Large intestine (tissue), 3 donors: ENCODE data around the gene AQP7. TPM values are rescaled to one million over a fixed set of nuclear protein-coding genes. Genes with fewer than 3 reads are reported as not detected.
A peak's percentile ranks its signal among the peaks of the same experiment; 100 is the strongest.
"Not testable (repeated sequence)": the region's sequence is repeated elsewhere in the genome, so short reads cannot be mapped to it uniquely, and the experiment has no call there.

Experiments used
- DNase-seq, 2 donors: peaks; one replicate each; pipeline versions ENCODE4 v3.0.0 to v3.0.0-alpha.2; 2013
- H3K27ac ChIP-seq: one replicate; pipeline ENCODE4 v1.5.1; 2013; ENCODE audit warnings: low read length
- H3K27me3 ChIP-seq: 2 replicates; pipeline ENCODE4 v1.6.1; 2013; ENCODE audit warnings: low read length; ENCODE audit not compliant: control insufficient read depth, insufficient read depth
- H3K36me3 ChIP-seq: 2 replicates; pipeline ENCODE4 v1.6.1; 2013; ENCODE audit warnings: low read length; ENCODE audit not compliant: control insufficient read depth, insufficient read depth
- H3K4me1 ChIP-seq: one replicate; pipeline ENCODE4 v1.6.1; 2013; ENCODE audit warnings: low read length; ENCODE audit not compliant: control insufficient read depth, insufficient read depth
- H3K4me3 ChIP-seq: one replicate; pipeline ENCODE4 v1.5.1; 2013; ENCODE audit warnings: low read length
- H3K9me3 ChIP-seq: one replicate; pipeline ENCODE4 v1.6.1; 2013; ENCODE audit warnings: mild to moderate bottlenecking, low read depth, low read length, moderate library complexity; ENCODE audit not compliant: control insufficient read depth
- WGBS: methylation state at CpG from one replicate; pipeline ENCODE4 v1.1.5; 2013; ENCODE audit warnings: low lambda C conversion rate; ENCODE audit not compliant: insufficient coverage; 5-methylcytosine and 5-hydroxymethylcytosine counted together
- polyA plus RNA-seq: library from polyadenylated mRNA; unstranded; fragments of 120-200 nt; gene quantifications from one replicate; pipeline ENCODE4 v1.2.1, GENCODE V29; 2013

The AQP7 gene
- polyA plus RNA-seq, 1 donor: 40.9 TPM

GRCh38 chr9:33434317-33435105 lies 32.1 kb upstream of the AQP7 start:
- Histone ChIP-seq H3K9me3 (no peaks in the 10 kb centered on the region), H3K36me3 (no peaks in the 10 kb centered on the region), H3K27ac (peak overlapping the region; percentile 53), H3K4me1 (peaks cover 38% of the 10 kb centered on the region), H3K4me3 (no peak overlapping the region), H3K27me3 (no peaks in the 10 kb centered on the region)
- 100% methylated on average over 1 of the region's 16 CpGs for WGBS
- DNase-seq: peak; percentile 86 to 88

GRCh38 chr9:33433871-33434270 lies 31.5 kb upstream of the AQP7 start:
- no peak for DNase-seq
- peaks cover 36% of the 10 kb centered on the region for H3K4me1 ChIP-seq
- no peak overlapping the region for H3K4me3 ChIP-seq
- H3K27me3 ChIP-seq: no peaks in the 10 kb centered on the region
- no peaks in the 10 kb centered on the region for H3K36me3 ChIP-seq
- no peaks in the 10 kb centered on the region for H3K9me3 ChIP-seq
- H3K27ac ChIP-seq: peak overlapping the region; percentile 53
- no CpG with 5 or more reads among the region's 8 CpGs for WGBS

GRCh38 chr9:33431420-33431819 lies 29.1 kb upstream of the AQP7 start:
- peaks cover 26% of the 10 kb centered on the region for H3K4me1 ChIP-seq
- H3K36me3 ChIP-seq: no peaks in the 10 kb centered on the region
- DNase-seq: no peak
- WGBS: 83% methylated on average over 1 of the region's 2 CpGs
- H3K4me3 ChIP-seq: no peak overlapping the region
- no peaks in the 10 kb centered on the region for H3K9me3 ChIP-seq
- H3K27ac ChIP-seq: no peak overlapping the region
- H3K27me3 ChIP-seq: no peaks in the 10 kb centered on the region

GRCh38 chr9:33430942-33431341 lies 28.6 kb upstream of the AQP7 start:
- Histone ChIP-seq H3K9me3 (no peaks in the 10 kb centered on the region), H3K4me1 (peaks cover 21% of the 10 kb centered on the region), H3K27ac (no peak overlapping the region), H3K27me3 (no peaks in the 10 kb centered on the region), H3K36me3 (no peaks in the 10 kb centered on the region), H3K4me3 (no peak overlapping the region)
- no peak for DNase-seq
- no CpG with 5 or more reads among the region's 1 CpG for WGBS

- no peaks in the 10 kb centered on the region for H3K36me3 ChIP-seq
- no peak overlapping the region for H3K27ac ChIP-seq
- no CpG with 5 or more reads among the region's 3 CpGs for WGBS
- H3K4me1 ChIP-seq: peaks cover 8% of the 10 kb centered on the region
- no peaks in the 10 kb centered on the region for H3K27me3 ChIP-seq
- H3K9me3 ChIP-seq: no peaks in the 10 kb centered on the region
- H3K4me3 ChIP-seq: no peak overlapping the region
- DNase-seq: peak in 1 of 2 donors; percentile 15
Measured at GRCh38 chr9:33429256-33429985, 27.1 kb upstream of the AQP7 start.

GRCh38 chr9:33426843-33427293 lies 24.5 kb upstream of the AQP7 start:
- no peaks in the 10 kb centered on the region for H3K36me3 ChIP-seq
- H3K4me1 ChIP-seq: no peaks in the 10 kb centered on the region
- 100% methylated on average over 2 of the region's 7 CpGs for WGBS
- no peaks in the 10 kb centered on the region for H3K27me3 ChIP-seq
- H3K9me3 ChIP-seq: no peaks in the 10 kb centered on the region
- no peak overlapping the region for H3K4me3 ChIP-seq
- DNase-seq: no peak
- no peak overlapping the region for H3K27ac ChIP-seq

GRCh38 chr9:33425128-33425533 lies 22.8 kb upstream of the AQP7 start:
- H3K27ac ChIP-seq: no peak overlapping the region
- no peaks in the 10 kb centered on the region for H3K36me3 ChIP-seq
- H3K4me3 ChIP-seq: no peak overlapping the region
- DNase-seq: no peak
- no peaks in the 10 kb centered on the region for H3K9me3 ChIP-seq
- no peaks in the 10 kb centered on the region for H3K27me3 ChIP-seq
- WGBS: no CpG with 5 or more reads among the region's 4 CpGs
- no peaks in the 10 kb centered on the region for H3K4me1 ChIP-seq

GRCh38 chr9:33424492-33424891 lies 22.1 kb upstream of the AQP7 start:
- not testable (repeated sequence) for H3K27me3 ChIP-seq, DNase-seq, H3K36me3 ChIP-seq, H3K27ac ChIP-seq, H3K9me3 ChIP-seq, H3K4me1 ChIP-seq, H3K4me3 ChIP-seq
- WGBS: no CpG with 5 or more reads among the region's 6 CpGs

GRCh38 chr9:33424043-33424442 lies 21.7 kb upstream of the AQP7 start:
- H3K4me3 ChIP-seq, H3K9me3 ChIP-seq, H3K4me1 ChIP-seq, H3K36me3 ChIP-seq, DNase-seq, H3K27me3 ChIP-seq, H3K27ac ChIP-seq: not testable (repeated sequence)
- no CpG with 5 or more reads among the region's 7 CpGs for WGBS

- 70% methylated on average over 2 of the region's 10 CpGs for WGBS
Measured at GRCh38 chr9:33419708-33420303, 17.4 kb upstream of the AQP7 start.

More at GRCh38 chr9:33419708-33420303, 17.4 kb upstream of the AQP7 start:
- no peak overlapping the region for H3K27ac ChIP-seq
- DNase-seq: no peak
- H3K27me3 ChIP-seq: no peaks in the 10 kb centered on the region
- no peaks in the 10 kb centered on the region for H3K36me3 ChIP-seq
- no peak overlapping the region for H3K4me3 ChIP-seq
- no peaks in the 10 kb centered on the region for H3K9me3 ChIP-seq
- peaks cover 21% of the 10 kb centered on the region for H3K4me1 ChIP-seq
